HL-60 (cell line): Measurements from ENCODE around the gene FTO.

Experiments used
- DNase-seq, 2 experiments: peaks; one replicate each; pipeline ENCODE4 v3.0.0-alpha.2; 2010 to 2020; ENCODE audit warnings: low read depth in 1 of 2, low spot score in 1 of 2
- H3K27ac ChIP-seq: fragments of 250-450 bp; sonication (Bioruptor Pico); replicated peaks from 2 replicates; pipeline ENCODE4 v1.5.1; 2020; ENCODE audit warnings: mild to moderate bottlenecking, moderate library complexity
- H3K27me3 ChIP-seq: fragments of 250-450 bp; sonication (Bioruptor Pico); 2 replicates; pipeline ENCODE4 v1.5.1; 2021; ENCODE audit warnings: mild to moderate bottlenecking, moderate library complexity; ENCODE audit not compliant: insufficient read depth, poor library complexity, severe bottlenecking
- H3K4me3 ChIP-seq: replicated peaks from 2 replicates; pipeline ENCODE4 v1.5.1; 2011; ENCODE audit warnings: mild to moderate bottlenecking, control low read depth, low read length; ENCODE audit not compliant: insufficient read depth
- CTCF ChIP-seq: IDR thresholded peaks from one replicate; pipeline ENCODE4 v1.5.1; 2011; ENCODE audit warnings: low read length, control low read depth, inconsistent platforms; ENCODE audit not compliant: insufficient read depth
- GABPA ChIP-seq: IDR thresholded peaks from 2 replicates; pipeline ENCODE4 v1.6.1; 2012; ENCODE audit warnings: low read depth
- POLR2AphosphoS5 ChIP-seq: IDR thresholded peaks from 2 replicates; pipeline ENCODE4 v1.6.1; 2012; ENCODE audit warnings: low read depth
- REST ChIP-seq: IDR thresholded peaks from 2 replicates; pipeline ENCODE4 v1.6.1; 2012; ENCODE audit warnings: low read depth; ENCODE audit not compliant: insufficient replicate concordance
- SPI1 ChIP-seq: IDR thresholded peaks from 2 replicates; pipeline ENCODE4 v1.6.1; 2012; ENCODE audit warnings: low read depth, mild to moderate bottlenecking, borderline replicate concordance

The FTO gene

GRCh38 chr16:53864819-53865493 is 161.0 kb downstream of the FTO start:
- DNase-seq = no peak

GRCh38 chr16:53865494-53865863 is 161.5 kb downstream of the FTO start:
- TF ChIP-seq SPI1 = no peak
- TF ChIP-seq REST = no peak
- TF ChIP-seq CTCF = no peak
- TF ChIP-seq GABPA = no peak
- no peak for TF ChIP-seq POLR2AphosphoS5
- no peak overlapping the region for H3K4me3 ChIP-seq
- no peaks in the 10 kb centered on the region for H3K27me3 ChIP-seq
- peak overlapping the region; percentile 66 for H3K27ac ChIP-seq
- peak; percentile 30 to 66 for DNase-seq

More at GRCh38 chr16:53864819-53865493, 161.0 kb downstream of the FTO start:
- Histone ChIP-seq H3K27ac (peak overlapping the region; percentile 66), H3K4me3 (no peak overlapping the region), H3K27me3 (no peaks in the 10 kb centered on the region)
- TF ChIP-seq REST (no peak), SPI1 (peak; percentile 95)

DNA sequence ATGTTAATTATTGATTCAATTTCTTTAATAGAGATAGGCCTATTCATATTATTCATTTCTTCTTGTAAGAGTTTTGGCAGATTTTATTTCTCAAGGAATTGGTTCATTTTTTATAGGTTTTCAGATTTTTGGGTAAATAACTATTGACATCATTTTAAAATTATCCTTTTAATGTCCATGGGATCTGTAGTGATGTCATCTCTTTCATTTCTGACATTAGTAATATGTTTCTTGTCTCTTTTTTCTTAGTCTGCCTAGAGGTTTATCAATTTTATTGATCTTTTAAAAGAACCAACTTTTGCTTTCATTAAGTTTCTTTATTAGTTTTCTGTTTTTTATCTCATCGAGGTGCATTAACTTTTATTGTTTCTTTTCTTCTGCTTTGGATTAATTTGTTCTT is 162.6 kb downstream of the FTO start:
- H3K4me3 ChIP-seq = no peak overlapping the region
- DNase-seq = no peak
- TF ChIP-seq POLR2AphosphoS5 (no peak), CTCF (no peak), GABPA (no peak), SPI1 (no peak), REST (no peak)
- no peaks in the 10 kb centered on the region for H3K27me3 ChIP-seq
- H3K27ac ChIP-seq = peak overlapping the region; percentile 66
